GM19468 (cell line): ENCODE measurements around the gene CXXC5.
"Not testable (repeated sequence)": the region's sequence is repeated elsewhere in the genome, so short reads cannot be mapped to it uniquely, and the experiment has no call there.

ENCODE experiments used
- ATAC-seq: cut with Tn5 transposase; IDR thresholded peaks from one replicate; pipeline ENCODE4 v1.9.1; 2021; ENCODE audit warnings: mild to moderate bottlenecking, moderate library complexity, moderate number of reproducible peaks; ENCODE audit not compliant: unreplicated experiment; ENCODE audit errors: extremely low read depth

CXXC5 gene

GRCh38 chr5:139707445-139708003 lies 59.4 kb downstream of the CXXC5 start:
- ATAC-seq = no peak

DNA sequence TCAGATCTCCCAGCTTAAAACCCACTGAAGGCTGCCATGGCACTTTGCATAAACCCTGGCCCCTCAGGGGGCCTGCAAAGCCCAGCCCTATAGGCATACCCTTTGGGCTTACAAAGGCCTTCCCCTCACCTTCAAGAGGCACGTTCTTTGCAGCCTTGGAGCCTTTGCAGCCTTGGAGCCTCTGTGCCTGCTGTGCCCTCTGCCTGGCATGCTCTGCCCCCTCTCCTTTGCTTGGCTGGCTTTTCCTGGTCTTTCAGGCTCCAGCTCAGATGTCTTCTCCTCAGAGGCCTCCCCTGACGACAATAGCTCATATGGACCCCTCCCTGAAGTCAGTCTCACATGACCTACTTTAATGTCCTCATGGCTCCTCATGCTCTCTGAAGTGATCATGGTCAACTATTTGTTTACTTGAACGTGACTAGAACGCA lies 60.3 kb downstream of the CXXC5 start:
- no peak for ATAC-seq

DNA sequence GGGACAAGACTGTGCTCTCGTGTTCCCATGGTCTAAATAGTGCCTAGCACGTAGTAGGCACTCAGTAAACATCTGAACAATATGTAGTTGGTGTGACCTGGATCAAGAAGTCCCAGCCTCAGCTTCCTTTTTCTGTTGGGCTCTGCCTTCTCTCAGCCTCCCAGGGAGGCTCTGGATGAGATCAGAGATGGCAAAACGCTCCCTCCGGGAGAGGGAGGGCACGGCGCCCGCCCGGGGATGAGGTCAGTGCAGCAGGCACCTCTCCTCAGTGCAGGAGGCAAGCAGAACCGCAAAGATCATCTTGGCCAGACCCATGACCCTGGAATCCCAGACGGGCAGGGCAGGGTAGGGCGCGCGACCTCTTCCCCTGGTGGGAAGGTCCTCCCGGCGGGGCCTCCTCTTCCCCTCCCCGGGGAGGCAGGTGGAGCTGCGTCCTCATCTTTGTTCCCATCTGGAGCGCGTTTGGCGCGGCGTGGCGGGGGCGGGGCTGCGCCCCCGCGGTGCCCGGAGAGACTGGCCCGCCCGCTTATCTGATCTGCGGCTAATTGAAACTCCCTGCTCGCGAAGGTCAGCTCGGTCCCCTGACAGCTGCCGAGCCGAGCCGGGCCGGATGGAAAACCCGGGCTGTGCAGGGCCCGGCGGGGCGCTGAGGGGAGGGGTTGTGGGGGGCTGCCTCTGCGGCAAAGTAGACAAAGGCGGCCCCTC lies 60.9 kb downstream of the CXXC5 start:
- ATAC-seq = no peak

GRCh38 chr5:139709582-139710318 lies 61.6 kb downstream of the CXXC5 start:
- ATAC-seq = no peak

GRCh38 chr5:139710319-139711066 lies 62.3 kb downstream of the CXXC5 start:
- no peak for ATAC-seq

GRCh38 chr5:139711067-139711905 lies 63.1 kb downstream of the CXXC5 start:
- ATAC-seq = no peak

DNA sequence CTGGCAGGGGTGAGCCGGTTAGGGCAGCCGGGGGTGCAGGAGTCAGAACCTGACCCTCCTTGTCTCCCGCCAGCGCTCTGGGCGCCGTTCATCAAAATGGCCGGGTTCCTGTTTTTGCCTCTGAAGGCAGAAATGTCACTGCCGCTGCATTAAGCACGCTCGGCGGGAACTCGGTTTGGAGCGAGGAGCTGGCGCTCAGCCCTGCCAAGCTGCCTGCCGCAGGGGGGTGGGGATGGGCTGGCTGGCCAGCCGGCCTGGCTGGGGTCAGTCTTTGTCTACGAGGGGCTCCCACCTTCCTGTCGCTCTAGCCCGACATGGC lies 63.7 kb downstream of the CXXC5 start:
- ATAC-seq = no peak

GRCh38 chr5:139712412-139712811 lies 64.3 kb downstream of the CXXC5 start:
- no peak for ATAC-seq

- not testable (repeated sequence) for ATAC-seq
These were observed 65.7 kb downstream of the CXXC5 start for GRCh38 chr5:139713898-139714297.

DNA sequence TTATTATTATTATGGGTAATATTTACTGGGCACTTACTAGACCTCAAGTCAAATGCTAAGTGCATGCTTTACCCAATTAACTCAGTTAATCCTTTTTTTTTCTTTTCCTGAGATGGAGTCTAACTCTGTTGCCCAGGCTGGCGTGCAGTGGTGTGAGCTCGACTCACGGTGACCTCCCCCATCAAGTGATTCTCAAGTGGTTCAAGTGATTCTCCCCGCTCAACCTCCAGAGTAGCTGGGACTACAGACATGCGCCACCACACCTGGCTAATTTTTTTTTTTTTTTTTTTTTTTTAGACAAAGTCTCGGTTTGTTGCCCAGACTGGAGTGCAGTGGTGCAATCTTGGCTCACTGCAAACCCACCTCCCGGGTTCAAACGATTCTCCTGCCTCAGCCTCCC lies 69.1 kb downstream of the CXXC5 start:
- no peak for ATAC-seq

DNA sequence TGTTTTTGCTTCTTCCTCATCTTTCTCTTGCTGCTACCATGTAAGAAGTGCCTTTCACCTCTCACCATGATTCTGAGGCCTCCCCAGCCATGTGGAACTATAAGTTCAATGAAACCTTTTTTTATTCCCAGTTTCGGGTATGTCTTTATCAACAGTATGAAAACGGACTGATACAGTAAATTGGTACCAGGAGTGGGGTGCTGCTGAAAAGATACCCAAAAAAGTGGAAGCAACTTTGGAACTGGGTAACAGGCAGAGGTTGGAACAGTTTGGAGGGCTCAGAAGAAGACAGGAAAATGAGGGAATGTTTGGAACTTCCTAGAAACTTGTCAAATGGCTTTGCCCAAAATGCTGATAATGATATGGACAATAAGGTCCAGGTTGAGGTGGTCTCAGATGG lies 70.3 kb downstream of the CXXC5 start:
- ATAC-seq = not testable (repeated sequence)

- ATAC-seq = not testable (repeated sequence)
These were observed 71.8 kb downstream of the CXXC5 start for GRCh38 chr5:139719970-139720369.

GRCh38 chr5:139723986-139724587 lies 75.9 kb downstream of the CXXC5 start:
- no peak for ATAC-seq

DNA sequence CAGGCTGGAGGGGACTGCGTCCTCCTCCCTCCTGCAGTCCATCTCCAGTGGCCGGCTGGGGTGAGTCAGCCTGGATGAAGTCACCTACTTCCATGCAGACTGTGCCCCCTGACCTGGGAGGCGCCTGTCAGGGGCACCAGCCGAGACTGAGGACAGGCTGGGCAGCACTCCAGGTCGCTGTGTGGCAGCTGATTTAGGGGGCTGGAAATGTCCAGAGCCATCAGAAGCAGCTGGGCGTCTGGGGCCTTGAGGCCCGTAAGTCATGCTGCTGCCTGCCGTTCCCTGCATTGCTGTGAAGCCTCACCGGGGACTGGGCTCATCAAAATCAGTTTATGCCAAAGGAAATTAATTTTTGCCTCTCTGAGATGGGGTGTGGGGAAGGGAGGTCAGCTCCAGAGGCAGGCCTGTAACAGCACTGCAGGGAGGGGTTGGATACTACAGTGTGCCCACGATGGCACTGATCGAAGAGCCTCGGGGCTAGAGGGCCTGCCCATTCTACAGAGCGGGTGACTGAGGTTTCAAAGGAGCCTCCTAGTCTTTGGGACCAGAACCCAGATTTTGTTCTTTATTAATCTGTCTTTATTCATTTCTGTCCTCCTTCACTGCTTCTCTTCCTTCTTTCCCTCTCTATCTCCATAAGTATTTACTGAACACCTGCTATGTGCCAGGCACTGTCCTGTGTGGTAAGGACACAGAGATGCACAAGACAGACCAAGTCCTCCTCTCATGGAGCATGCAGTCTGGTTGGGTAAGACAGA lies 77.1 kb downstream of the CXXC5 start:
- ATAC-seq = no peak

DNA sequence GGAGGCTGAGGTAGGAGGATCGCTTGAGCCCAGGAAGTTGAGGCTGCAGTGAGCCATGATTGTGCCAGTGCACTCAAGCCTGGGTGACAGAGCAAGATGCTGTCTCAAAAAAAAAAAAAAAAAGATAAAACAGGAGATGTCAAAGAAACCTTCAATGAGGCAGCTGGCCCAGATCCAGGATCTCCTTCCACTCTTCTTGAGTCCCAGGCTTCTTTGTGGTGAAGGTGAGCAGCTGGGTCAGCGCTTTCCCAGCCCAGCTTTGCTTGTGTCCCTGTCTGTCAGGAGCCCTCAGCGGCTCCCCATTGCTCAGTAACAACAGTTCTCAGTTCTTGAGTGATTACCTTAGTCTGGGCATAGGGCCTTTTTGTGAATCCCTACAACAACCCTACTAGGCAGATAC lies 78.1 kb downstream of the CXXC5 start:
- no peak for ATAC-seq

DNA sequence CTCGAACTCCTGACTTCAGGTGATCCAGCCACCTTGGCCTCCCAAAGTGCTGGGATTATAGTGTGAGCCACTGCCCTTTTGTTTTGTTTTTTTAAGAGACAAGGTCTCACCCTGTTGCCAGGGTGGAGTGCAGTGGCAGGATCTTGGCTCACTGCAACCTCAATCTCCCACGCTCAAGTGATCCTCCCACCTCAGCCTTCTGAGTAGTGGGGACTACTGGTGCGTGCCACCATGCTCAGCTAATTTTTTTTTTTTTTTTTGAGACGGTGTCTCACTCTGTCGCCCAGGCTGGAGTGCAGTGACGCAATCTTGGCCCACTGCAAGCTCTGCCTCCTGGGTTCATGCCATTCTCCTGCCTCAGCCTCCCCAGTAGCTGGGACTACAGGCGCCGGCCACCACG lies 79.5 kb downstream of the CXXC5 start:
- not testable (repeated sequence) for ATAC-seq

DNA sequence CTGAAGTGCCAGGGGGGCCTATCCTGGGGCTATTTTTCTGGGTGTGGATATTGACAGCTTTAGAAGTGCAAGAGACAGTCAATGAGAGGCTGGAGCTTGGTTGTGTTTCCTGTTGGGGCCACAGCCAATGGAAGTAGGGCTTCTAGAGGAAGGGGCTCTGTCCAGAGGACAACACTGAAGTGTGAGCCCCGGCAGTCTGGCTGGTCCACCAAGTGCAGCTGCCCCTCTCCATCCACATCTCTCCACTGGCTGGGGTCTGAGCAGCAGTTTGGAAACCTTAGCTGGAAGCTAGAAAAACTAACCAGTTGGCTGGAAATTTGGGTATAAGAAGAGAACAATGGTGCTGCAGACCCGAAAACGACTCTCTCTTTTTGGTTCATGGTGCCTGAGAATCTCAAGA lies 83.1 kb downstream of the CXXC5 start:
- no peak for ATAC-seq

- no peak for ATAC-seq
These were observed 83.9 kb downstream of the CXXC5 start for GRCh38 chr5:139732019-139732418.
